PFSK-1 (cell line): Measurements from ENCODE around the gene APEH.

ENCODE experiments used
- POLR2AphosphoS5 ChIP-seq: IDR thresholded peaks from 2 replicates; pipeline ENCODE4 v1.6.1; 2012; ENCODE audit warnings: low read depth, mild to moderate bottlenecking, control low read depth, low read length, moderate library complexity
- SIN3A ChIP-seq: IDR thresholded peaks from 2 replicates; pipeline ENCODE4 v1.6.1; 2012; ENCODE audit warnings: mild to moderate bottlenecking, low read length, moderate library complexity, borderline replicate concordance; ENCODE audit not compliant: insufficient read depth
- TAF1 ChIP-seq: IDR thresholded peaks from 2 replicates; pipeline ENCODE4 v1.6.1; 2012; ENCODE audit warnings: low read length, control low read depth, borderline replicate concordance; ENCODE audit not compliant: insufficient read depth
- TF ChIP-seq, protein P1 (sequence below), 2 experiments: IDR thresholded peaks; 2 replicates each; pipeline versions ENCODE4 v1.6.1 to v1.8.0; 2011 to 2012; ENCODE audit warnings: low read depth in 2 of 2, low read length in 2 of 2, control low read depth in 1 of 2, inconsistent platforms in 1 of 2, mild to moderate bottlenecking in 1 of 2, moderate library complexity in 1 of 2; ENCODE audit not compliant: insufficient read depth in 1 of 2

DNA sequence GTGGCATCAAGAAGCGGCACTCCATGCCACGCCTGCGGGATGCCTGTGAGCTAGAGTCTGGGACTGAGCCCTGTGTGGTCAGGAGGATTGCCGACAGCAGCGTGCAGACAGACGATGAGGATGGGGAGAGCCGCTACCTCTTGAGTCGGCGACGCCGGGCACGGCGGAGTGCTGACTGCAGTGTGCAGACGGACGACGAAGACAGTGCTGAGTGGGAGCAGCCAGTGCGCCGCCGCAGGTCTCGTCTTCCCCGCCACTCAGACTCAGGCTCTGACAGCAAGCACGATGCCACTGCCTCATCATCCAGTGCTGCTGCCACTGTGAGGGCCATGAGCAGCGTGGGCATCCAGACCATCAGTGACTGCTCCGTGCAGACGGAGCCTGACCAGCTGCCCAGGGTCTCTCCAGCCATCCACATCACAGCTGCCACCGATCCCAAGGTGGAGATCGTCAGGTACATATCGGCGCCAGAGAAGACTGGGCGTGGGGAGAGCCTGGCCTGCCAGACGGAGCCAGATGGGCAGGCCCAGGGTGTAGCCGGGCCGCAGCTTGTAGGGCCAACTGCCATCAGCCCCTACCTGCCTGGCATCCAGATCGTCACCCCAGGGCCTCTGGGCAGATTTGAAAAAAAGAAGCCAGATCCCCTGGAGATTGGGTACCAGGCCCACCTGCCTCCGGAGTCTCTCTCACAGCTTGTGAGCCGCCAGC is 16.8 kb upstream of the APEH start:
- TF ChIP-seq, protein P1, sequence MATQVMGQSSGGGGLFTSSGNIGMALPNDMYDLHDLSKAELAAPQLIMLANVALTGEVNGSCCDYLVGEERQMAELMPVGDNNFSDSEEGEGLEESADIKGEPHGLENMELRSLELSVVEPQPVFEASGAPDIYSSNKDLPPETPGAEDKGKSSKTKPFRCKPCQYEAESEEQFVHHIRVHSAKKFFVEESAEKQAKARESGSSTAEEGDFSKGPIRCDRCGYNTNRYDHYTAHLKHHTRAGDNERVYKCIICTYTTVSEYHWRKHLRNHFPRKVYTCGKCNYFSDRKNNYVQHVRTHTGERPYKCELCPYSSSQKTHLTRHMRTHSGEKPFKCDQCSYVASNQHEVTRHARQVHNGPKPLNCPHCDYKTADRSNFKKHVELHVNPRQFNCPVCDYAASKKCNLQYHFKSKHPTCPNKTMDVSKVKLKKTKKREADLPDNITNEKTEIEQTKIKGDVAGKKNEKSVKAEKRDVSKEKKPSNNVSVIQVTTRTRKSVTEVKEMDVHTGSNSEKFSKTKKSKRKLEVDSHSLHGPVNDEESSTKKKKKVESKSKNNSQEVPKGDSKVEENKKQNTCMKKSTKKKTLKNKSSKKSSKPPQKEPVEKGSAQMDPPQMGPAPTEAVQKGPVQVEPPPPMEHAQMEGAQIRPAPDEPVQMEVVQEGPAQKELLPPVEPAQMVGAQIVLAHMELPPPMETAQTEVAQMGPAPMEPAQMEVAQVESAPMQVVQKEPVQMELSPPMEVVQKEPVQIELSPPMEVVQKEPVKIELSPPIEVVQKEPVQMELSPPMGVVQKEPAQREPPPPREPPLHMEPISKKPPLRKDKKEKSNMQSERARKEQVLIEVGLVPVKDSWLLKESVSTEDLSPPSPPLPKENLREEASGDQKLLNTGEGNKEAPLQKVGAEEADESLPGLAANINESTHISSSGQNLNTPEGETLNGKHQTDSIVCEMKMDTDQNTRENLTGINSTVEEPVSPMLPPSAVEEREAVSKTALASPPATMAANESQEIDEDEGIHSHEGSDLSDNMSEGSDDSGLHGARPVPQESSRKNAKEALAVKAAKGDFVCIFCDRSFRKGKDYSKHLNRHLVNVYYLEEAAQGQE (IDR thresholded peaks at IDR 0.05; ENCODE audit: insufficient read depth in 1 of 2, low read depth in 2 of 2, low read length in 2 of 2): no peak
- TF ChIP-seq POLR2AphosphoS5 (no peak), TAF1 (no peak), SIN3A (no peak)
